HFF-Myc (cell line): Measurements from ENCODE around the gene FAM181A.

Experiments
- DNase-seq: peaks from one replicate; pipeline ENCODE4 v3.0.0-alpha.2; 2011; ENCODE audit warnings: low read depth; ENCODE audit errors: extremely low read depth
- H3K4me3 ChIP-seq: replicated peaks from 2 replicates; pipeline ENCODE4 v1.5.1; 2011; ENCODE audit warnings: low read depth, mild to moderate bottlenecking, control low read depth, low read length
- CTCF ChIP-seq: IDR thresholded peaks from 2 replicates; pipeline ENCODE4 v1.5.1; 2012; ENCODE audit warnings: mild to moderate bottlenecking, low read depth, low read length, control low read depth; ENCODE audit errors: missing control alignments

The FAM181A gene

GRCh38 chr14:93903342-93904184 lies 23.6 kb upstream of the FAM181A start:
- peak; percentile 36 for TF ChIP-seq CTCF
- DNase-seq = no peak
- no peak overlapping the region for H3K4me3 ChIP-seq

- no peak for DNase-seq
- no peak overlapping the region for H3K4me3 ChIP-seq
- no peak for TF ChIP-seq CTCF
These were observed 21.5 kb upstream of the FAM181A start for GRCh38 chr14:93905623-93906022.

GRCh38 chr14:93906341-93907329 lies 20.5 kb upstream of the FAM181A start:
- H3K4me3 ChIP-seq = no peak overlapping the region
- peak; percentile 83 for TF ChIP-seq CTCF
- no peak for DNase-seq

GRCh38 chr14:93909429-93910128 lies 17.6 kb upstream of the FAM181A start:
- TF ChIP-seq CTCF = no peak
- H3K4me3 ChIP-seq = no peak overlapping the region
- DNase-seq = no peak

- H3K4me3 ChIP-seq = no peak overlapping the region
- no peak for DNase-seq
- no peak for TF ChIP-seq CTCF
These were observed 15.0 kb upstream of the FAM181A start for GRCh38 chr14:93911975-93912615.

GRCh38 chr14:93912782-93913181 lies 14.4 kb upstream of the FAM181A start:
- no peak for TF ChIP-seq CTCF
- no peak overlapping the region for H3K4me3 ChIP-seq
- DNase-seq = peak; percentile 26
